Measurements from ENCODE around the gene GCH1. TPM values are rescaled to one million over a fixed set of nuclear protein-coding genes. Genes with fewer than 3 reads are reported as not detected.
"Not testable (repeated sequence)": the region's sequence is repeated elsewhere in the genome, so short reads cannot be mapped to it uniquely, and the experiment has no call there.

GCH1 gene
- total RNA-seq, 2 experiments from 2014 or later: 18.4 to 20.4 TPM

GRCh38 chr14:54916101-54916500 lies 13.5 kb upstream of the GCH1 start:
- Histone ChIP-seq H3K27me3 (ENCODE audit: control insufficient read depth in 1 of 2, insufficient read depth in 2 of 2, low read length in 2 of 2) (no peaks in the 10 kb centered on the region), H3K36me3 (ENCODE audit: insufficient read depth, low read length) (no peaks in the 10 kb centered on the region), H3K4me1 (ENCODE audit: insufficient read depth, low read length) (no peaks in the 10 kb centered on the region), H3K4me3 (ENCODE audit: low read length) (no peak overlapping the region), H3K9me3 (ENCODE audit: control insufficient read depth in 1 of 2, insufficient read depth in 1 of 2, low read length in 2 of 2) (no peaks in the 10 kb centered on the region), H3K27ac (ENCODE audit: low read depth in 1 of 2, low read length in 2 of 2) (no peak overlapping the region)
- DNase-seq: no peak
- ChIA-PET CTCF (no interaction called here), POLR2A (no interaction called here)
- TF ChIP-seq CTCF (IDR thresholded peaks at IDR 0.05): no peak
- no peak for ATAC-seq (ENCODE audit: poor library complexity)
- Mint-ChIP-seq H3K36me3 (ENCODE audit: low read depth) (no peaks in the 10 kb centered on the region), H3K4me1 (ENCODE audit: low read depth) (no peaks in the 10 kb centered on the region), H3K9me3 (no peaks in the 10 kb centered on the region), H3K4me3 (no peak overlapping the region), H3K27ac (no peak overlapping the region), H3K27me3 (no peaks in the 10 kb centered on the region)
- intact Hi-C loops (cut with DNase I, micrococcal nuclease): no loop called here

- Mint-ChIP-seq H3K27ac (no peak overlapping the region), H3K36me3 (ENCODE audit: low read depth) (no peaks in the 10 kb centered on the region), H3K9me3 (no peaks in the 10 kb centered on the region), H3K27me3 (no peaks in the 10 kb centered on the region), H3K4me1 (ENCODE audit: low read depth) (peaks cover 10% of the 10 kb centered on the region), H3K4me3 (no peak overlapping the region)
- Histone ChIP-seq H3K27ac (ENCODE audit: low read depth in 1 of 2, low read length in 2 of 2) (no peak overlapping the region), H3K27me3 (ENCODE audit: control insufficient read depth in 1 of 2, insufficient read depth in 2 of 2, low read length in 2 of 2) (no peaks in the 10 kb centered on the region), H3K9me3 (ENCODE audit: control insufficient read depth in 1 of 2, insufficient read depth in 1 of 2, low read length in 2 of 2) (no peaks in the 10 kb centered on the region), H3K4me3 (ENCODE audit: low read length) (no peak overlapping the region), H3K36me3 (ENCODE audit: insufficient read depth, low read length) (no peaks in the 10 kb centered on the region), H3K4me1 (ENCODE audit: insufficient read depth, low read length) (peaks cover 2% of the 10 kb centered on the region)
- POLR2A ChIA-PET: no interaction called here
- ATAC-seq (ENCODE audit: poor library complexity) (no peak), DNase-seq (no peak)
- no peak for TF ChIP-seq CTCF (IDR thresholded peaks at IDR 0.05)
- CTCF ChIA-PET: interaction anchor here (0.9 kb wide), 1 partner anchor 18 kb away, joined by 3 read pairs; no protein-coding TSS in a partner anchor
- intact Hi-C loops (cut with DNase I, micrococcal nuclease): loop anchor here in 1 of 2 experiments (5.0 to 10.0 kb wide), 3 partner anchors 103 to 675 kb away; partner anchors contain the start of genes KTN1 and MAPK1IP1L
These were observed 7.4 kb upstream of the GCH1 start for GRCh38 chr14:54909817-54910558.

GRCh38 chr14:54908973-54909372 lies 6.3 kb upstream of the GCH1 start:
- DNase-seq; H3K27ac Mint-ChIP-seq; H3K4me3 ChIP-seq (ENCODE audit: low read length); H3K27me3 Mint-ChIP-seq; POLR2A ChIA-PET; H3K36me3 ChIP-seq (ENCODE audit: insufficient read depth, low read length); H3K27ac ChIP-seq (ENCODE audit: low read depth in 1 of 2, low read length in 2 of 2); H3K27me3 ChIP-seq (ENCODE audit: control insufficient read depth in 1 of 2, insufficient read depth in 2 of 2, low read length in 2 of 2); H3K9me3 ChIP-seq (ENCODE audit: control insufficient read depth in 1 of 2, insufficient read depth in 1 of 2, low read length in 2 of 2); H3K36me3 Mint-ChIP-seq (ENCODE audit: low read depth); H3K4me1 ChIP-seq (ENCODE audit: insufficient read depth, low read length); H3K9me3 Mint-ChIP-seq; ATAC-seq (ENCODE audit: poor library complexity); CTCF ChIA-PET; H3K4me3 Mint-ChIP-seq: not testable (repeated sequence)
- H3K4me1 Mint-ChIP-seq (ENCODE audit: low read depth): peaks cover 10% of the 10 kb centered on the region
- intact Hi-C loops (cut with DNase I, micrococcal nuclease): loop anchor here in 1 of 2 experiments (5.0 to 10.0 kb wide), 3 partner anchors 102 to 676 kb away; partner anchors contain the start of genes KTN1 and MAPK1IP1L
